GM18861 (cell line): ENCODE data around the gene IFT20.
"Not testable (repeated sequence)": the region's sequence is repeated elsewhere in the genome, so short reads cannot be mapped to it uniquely, and the experiment has no call there.

Experiments
- ATAC-seq: cut with Tn5 transposase; IDR thresholded peaks from one replicate; pipeline ENCODE4 v1.9.1; 2021; ENCODE audit not compliant: unreplicated experiment

IFT20 gene

DNA sequence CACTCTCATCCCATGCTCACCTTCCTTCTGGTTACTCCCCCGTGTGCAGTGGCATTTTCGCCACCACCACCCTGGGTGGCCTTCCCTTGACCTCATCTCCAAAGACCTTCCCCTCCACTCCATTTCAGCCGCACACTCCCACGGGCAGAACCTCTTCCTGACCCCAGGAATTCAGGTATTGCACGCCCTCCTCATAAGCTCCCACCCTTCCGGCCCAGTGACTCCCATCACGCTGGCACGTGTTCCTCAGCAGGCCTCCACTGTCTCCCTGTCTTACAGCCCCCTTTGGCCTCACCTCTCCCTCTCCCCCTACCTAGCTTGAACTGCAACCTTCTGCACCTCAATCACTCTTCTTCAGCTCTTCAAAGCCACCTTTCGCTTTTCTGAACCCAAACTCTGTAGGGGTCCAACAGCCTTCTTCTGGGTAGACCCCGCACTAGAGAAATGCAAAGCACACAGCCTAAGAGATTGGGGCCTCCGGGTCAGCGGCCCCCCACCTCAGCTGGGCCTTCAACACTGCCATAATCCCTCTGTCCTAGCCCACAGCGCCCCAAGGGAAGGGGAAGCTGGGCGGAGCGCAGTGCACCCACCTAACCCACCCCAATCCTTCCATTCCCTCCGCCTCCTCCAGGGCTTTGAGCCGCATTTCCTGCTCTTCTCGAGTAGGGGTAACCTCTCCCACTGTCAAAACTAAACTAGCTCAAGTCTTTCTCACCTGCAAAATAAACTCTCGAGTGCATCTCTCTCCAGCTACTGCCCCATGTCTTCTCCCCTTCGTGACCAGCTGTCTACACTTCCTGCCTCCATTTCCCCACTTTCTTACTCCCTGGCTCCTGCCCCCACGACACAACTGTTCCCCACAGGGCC lies 17.9 kb downstream of the IFT20 start:
- no peak for ATAC-seq

- ATAC-seq: no peak
Measured at GRCh38 chr17:28315846-28316705, 19.2 kb downstream of the IFT20 start.

- ATAC-seq: no peak
Measured at GRCh38 chr17:28313841-28314240, 21.4 kb downstream of the IFT20 start.

DNA sequence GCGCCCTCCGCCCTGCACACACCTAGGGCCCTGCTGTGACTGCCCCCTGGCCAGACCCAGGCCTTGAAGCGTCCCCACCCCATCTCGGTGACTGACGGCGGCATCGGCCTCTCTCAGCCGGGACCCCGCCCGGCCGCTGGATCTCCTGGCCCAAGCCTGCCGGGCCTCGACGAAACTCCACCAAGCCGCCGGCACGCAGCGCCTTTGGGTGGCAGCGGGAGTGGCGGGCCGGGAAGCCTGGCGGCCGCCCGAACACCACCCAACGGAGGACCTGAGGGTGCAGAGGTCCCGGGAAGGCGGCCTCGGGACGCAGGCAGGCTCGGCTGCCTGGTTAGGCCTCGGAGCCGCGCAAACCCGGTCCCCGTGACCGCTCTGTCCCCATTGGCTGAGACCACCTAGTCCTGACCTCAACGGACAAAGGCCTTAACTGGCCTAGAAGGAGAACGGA lies 28.3 kb downstream of the IFT20 start:
- ATAC-seq: no peak

DNA sequence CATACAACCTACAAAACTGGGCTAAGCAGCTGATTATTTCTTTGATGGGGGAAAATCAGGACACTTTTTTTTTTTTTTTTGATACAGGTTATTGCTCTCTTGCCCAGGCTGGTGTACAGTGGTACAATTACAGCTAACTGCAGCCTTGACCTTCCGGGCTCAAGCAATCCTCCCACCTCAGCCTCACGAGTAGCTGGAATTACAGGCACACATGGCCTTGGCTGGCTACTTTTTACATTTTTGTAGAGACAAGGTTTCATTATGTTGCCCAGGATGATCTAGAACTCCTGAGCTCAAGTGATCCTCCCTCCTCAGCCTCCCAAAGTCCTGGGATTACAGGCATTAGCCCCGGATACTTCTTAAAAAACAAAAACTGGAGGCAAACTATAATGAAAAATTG lies 36.8 kb downstream of the IFT20 start:
- ATAC-seq: no peak

DNA sequence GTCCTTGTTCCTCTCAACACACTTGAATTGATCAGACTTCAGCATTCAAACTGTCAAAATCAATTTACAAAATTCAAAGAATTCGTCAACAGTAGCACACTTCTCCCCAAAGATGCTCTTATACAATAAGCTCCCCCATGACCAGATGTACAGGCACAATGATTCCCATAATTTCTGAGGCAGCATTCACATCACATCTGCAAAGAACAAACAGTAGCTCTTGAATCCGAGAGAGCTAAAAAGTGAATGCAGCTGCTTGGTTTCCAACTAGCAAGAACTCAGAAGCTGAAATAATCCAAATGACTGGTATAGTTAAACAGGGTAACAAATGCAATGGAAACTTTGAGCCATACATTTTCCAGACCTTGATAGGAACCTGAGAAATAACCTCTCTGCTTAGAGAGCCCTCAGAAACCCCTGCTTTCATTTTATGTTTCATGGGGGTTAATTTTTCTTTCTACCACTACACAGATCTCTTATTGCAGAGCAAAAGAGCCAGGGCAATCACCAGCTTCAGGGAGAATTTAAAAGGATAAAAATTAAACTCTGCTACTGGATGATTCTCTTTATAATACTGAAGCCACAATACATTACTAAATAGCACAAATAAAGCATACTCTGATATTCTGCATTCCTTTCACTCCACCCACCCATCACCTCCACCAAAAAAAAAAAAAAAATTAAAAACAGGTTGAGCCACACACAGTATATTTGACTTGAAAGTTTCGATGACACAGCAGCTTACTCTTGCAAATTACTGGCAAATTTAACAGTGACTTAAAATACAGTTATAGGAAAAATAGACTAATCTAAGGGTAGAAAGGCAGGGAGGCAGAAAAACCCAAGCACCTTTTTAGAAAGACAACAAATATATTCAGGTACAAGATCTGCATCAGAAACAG lies 39.3 kb downstream of the IFT20 start:
- ATAC-seq: no peak

DNA sequence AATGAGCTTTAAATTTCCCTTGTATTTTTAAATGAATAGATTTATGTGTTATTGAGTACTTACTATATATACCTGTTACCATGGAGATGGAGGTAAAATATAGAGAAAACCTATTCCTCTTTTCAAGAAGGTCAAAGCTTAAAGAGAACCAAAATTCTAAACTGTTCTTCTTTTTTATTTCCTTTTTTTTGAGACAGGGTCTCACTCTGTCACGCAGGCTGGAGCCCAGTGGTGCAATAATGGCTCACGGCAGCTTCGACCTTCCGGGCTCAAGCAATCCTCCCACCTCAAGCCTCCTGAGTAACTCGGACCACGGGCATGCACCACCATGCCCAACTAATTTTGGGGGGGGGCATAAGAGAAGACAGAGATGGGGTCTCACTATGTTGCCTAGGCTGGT lies 41.3 kb downstream of the IFT20 start:
- ATAC-seq: no peak

GRCh38 chr17:28292878-28293277 lies 42.4 kb downstream of the IFT20 start:
- not testable (repeated sequence) for ATAC-seq

DNA sequence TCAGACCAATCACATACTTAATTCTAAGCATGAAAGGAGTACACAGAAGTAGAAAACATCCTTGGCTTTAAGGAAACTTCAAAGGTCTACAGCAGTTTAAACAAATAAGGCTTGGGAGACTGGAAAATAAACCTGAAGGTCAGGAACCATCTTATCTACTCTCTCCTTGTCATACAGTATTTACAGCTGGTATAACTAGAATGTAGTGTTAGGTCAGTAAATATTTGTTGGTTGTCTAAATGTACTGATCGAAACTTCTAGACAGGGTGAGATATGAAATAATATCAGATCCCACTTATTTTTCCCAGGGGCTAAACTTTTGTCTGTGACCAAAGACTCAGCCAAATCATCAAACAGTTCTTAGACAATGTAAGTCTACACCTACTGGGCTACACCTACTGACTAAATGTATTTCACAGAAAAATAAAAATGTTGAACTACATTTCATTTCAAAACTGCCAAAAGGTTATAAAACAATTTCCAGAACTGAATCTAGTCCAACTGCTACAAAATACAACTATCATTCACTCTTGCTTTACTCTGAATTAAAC lies 43.4 kb downstream of the IFT20 start:
- ATAC-seq: no peak

DNA sequence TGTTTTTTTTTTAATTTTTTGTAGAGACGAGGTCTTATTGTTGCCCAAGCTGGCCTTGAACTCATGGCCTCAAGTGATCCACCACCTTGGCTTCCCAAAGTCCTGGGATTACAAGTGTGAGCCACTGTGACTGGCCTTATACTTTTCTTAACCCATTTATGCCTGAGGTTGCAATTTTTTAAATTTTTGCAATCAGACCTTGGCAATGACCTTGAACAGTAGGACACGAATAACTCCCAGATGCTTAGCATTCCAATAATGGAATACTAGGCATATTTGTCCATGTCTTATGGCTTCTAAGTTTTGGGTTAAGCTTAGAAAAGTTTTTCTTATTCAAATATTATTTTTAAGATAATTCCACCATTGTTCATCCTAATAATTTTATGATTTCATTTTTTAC lies 44.6 kb downstream of the IFT20 start:
- no peak for ATAC-seq

DNA sequence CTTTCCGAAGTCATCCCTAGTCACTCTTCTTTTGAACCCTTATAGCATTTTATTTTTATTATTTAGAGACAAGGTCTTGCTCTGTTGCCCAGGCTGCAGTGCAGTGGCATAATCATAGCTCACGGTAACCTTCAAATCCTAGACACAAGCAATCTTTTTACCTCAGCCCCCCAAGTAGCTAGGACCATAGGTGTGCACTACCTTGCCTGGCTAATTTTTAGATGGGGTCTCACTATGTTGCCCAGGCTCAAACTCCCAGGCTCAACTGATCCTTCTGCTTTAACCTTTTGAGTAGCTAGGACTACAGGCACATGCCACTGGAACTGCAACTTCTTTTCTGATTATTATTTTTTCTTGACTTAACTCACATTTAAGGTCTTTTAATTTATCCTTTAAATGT lies 49.3 kb downstream of the IFT20 start:
- ATAC-seq: no peak

- ATAC-seq: no peak
Measured at GRCh38 chr17:28282596-28282995, 52.7 kb downstream of the IFT20 start.

DNA sequence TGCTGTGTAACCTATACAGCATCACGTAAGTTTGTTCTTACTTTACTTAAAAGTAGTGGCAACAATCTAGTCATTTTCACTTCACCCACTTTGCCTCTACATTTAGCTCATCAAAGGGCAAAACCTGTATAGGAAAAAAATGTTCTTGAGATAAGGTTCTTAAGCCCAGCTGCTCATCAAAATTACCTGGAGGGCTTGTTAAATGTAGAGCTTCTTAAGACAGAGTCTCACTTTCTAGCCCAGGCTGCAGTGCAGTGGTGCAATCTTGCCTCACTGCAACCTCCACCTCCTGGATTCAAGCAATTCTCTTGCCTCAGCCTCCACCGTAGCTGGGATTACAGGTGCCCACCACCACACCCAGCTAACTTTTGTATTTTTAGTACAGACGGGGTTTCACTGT lies 54.4 kb downstream of the IFT20 start:
- ATAC-seq: no peak

GRCh38 chr17:28279411-28279810 lies 55.9 kb downstream of the IFT20 start:
- ATAC-seq: no peak
